GM23248 (cell line): Measurements from ENCODE around the gene SLC25A38.

ENCODE experiments used
- EZH2 ChIP-seq: fragments of 200-600 bp; sonication (generic); IDR thresholded peaks from 2 replicates; pipeline ENCODE4 v1.6.1; 2018; ENCODE audit warnings: antibody characterized with exemption, mild to moderate bottlenecking; ENCODE audit not compliant: insufficient read depth, poor library complexity, severe bottlenecking
- EZH2phosphoT487 ChIP-seq: fragments of 200-600 bp; sonication (generic); IDR thresholded peaks from 2 replicates; pipeline ENCODE4 v1.6.1; 2018; ENCODE audit warnings: antibody characterized with exemption, moderate library complexity, mild to moderate bottlenecking, low read depth; ENCODE audit not compliant: insufficient read depth

DNA sequence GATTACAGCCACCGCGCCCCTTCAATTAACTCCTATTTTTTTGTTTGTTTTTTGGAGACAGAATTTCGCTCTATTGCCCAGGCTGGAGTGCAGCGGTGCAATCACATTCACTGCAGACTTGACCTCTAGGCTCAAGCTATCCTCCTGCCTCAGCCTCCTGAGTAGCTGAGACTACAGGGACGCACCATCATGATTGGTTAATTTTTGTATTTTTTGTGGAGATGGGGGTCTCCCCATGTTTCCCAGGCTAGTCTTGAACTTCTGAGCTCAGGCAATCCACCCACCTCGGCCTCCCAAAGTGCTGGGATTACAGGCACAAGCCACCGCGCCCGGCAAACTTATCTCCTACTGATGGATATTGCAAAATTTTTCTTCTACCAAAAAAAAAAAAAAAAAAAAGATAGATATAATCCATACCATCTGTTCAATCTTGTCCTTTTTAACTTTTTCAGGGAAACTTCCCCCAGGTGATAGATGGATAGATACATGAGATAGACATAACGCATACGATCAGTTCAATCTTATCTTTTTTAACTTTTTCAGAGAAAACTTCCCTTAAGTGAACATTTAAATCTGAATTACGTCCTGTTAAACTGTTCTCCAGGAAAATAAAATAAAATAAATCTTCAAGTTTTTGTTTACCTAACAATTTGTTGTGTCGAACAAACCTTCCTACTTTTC lies 22.7 kb downstream of the SLC25A38 start:
- TF ChIP-seq EZH2 (no peak), EZH2phosphoT487 (no peak)
